Osteocyte (in vitro differentiated cells): ENCODE results near the gene PRR33. TPM values are rescaled to one million over a fixed set of nuclear protein-coding genes. Genes with fewer than 3 reads are reported as not detected.

Experiments
- DNase-seq: peaks from one replicate; pipeline ENCODE4 v3.0.0; 2021; ENCODE audit warnings: mixed read lengths; ENCODE audit not compliant: unreplicated experiment; ENCODE audit errors: extremely low spot score
- H3K27ac Mint-ChIP-seq: one replicate; pipeline ENCODE4 v1.8.0; 2021; ENCODE audit warnings: mild to moderate bottlenecking, mixed read lengths; ENCODE audit not compliant: unreplicated experiment
- H3K27me3 Mint-ChIP-seq: one replicate; pipeline ENCODE4 v1.8.0; 2021; ENCODE audit warnings: mixed read lengths; ENCODE audit not compliant: unreplicated experiment
- H3K36me3 Mint-ChIP-seq: one replicate; pipeline ENCODE4 v1.8.0; 2021; ENCODE audit warnings: mixed read lengths; ENCODE audit not compliant: unreplicated experiment
- H3K4me1 Mint-ChIP-seq: one replicate; pipeline ENCODE4 v1.8.0; 2021; ENCODE audit warnings: mixed read lengths; ENCODE audit not compliant: unreplicated experiment
- H3K4me3 Mint-ChIP-seq: one replicate; pipeline ENCODE4 v1.8.0; 2021; ENCODE audit warnings: mild to moderate bottlenecking, moderate library complexity, mixed read lengths; ENCODE audit not compliant: unreplicated experiment
- H3K9me3 Mint-ChIP-seq: one replicate; pipeline ENCODE4 v1.8.0; 2021; ENCODE audit warnings: mixed read lengths; ENCODE audit not compliant: unreplicated experiment
- total RNA-seq: library from RNA; stranded (reverse); gene quantifications from 2 replicates; pipeline ENCODE4 v1.2.1, GENCODE V29; 2021
- TF ChIP-seq, protein P1 (sequence below): fragments of 200-600 bp; sonication (generic); IDR thresholded peaks from 2 replicates; pipeline ENCODE4 v1.5.0; 2021; ENCODE audit warnings: antibody characterized with exemption, mild to moderate bottlenecking, moderate library complexity

Gene PRR33
- total RNA-seq, 1 donor from 2014 or later = not detected

- no peaks in the 10 kb centered on the region for H3K27me3 Mint-ChIP-seq
- no peak overlapping the region for H3K27ac Mint-ChIP-seq
- H3K36me3 Mint-ChIP-seq = no peaks in the 10 kb centered on the region
- H3K4me3 Mint-ChIP-seq = no peak overlapping the region
- no peaks in the 10 kb centered on the region for H3K4me1 Mint-ChIP-seq
- no peak for DNase-seq
- no peaks in the 10 kb centered on the region for H3K9me3 Mint-ChIP-seq
- TF ChIP-seq, protein P1, sequence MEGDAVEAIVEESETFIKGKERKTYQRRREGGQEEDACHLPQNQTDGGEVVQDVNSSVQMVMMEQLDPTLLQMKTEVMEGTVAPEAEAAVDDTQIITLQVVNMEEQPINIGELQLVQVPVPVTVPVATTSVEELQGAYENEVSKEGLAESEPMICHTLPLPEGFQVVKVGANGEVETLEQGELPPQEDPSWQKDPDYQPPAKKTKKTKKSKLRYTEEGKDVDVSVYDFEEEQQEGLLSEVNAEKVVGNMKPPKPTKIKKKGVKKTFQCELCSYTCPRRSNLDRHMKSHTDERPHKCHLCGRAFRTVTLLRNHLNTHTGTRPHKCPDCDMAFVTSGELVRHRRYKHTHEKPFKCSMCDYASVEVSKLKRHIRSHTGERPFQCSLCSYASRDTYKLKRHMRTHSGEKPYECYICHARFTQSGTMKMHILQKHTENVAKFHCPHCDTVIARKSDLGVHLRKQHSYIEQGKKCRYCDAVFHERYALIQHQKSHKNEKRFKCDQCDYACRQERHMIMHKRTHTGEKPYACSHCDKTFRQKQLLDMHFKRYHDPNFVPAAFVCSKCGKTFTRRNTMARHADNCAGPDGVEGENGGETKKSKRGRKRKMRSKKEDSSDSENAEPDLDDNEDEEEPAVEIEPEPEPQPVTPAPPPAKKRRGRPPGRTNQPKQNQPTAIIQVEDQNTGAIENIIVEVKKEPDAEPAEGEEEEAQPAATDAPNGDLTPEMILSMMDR = no peak
These were observed 37.4 kb downstream of the PRR33 start for GRCh38 chr11:1854132-1854948.

GRCh38 chr11:1853376-1854131, 38.1 kb downstream of the PRR33 start:
- no peak for DNase-seq
- Mint-ChIP-seq H3K36me3 (no peaks in the 10 kb centered on the region), H3K4me3 (no peak overlapping the region), H3K27ac (no peak overlapping the region), H3K4me1 (peaks cover 5% of the 10 kb centered on the region), H3K9me3 (no peaks in the 10 kb centered on the region), H3K27me3 (no peaks in the 10 kb centered on the region)
- TF ChIP-seq, protein P1 = no peak

GRCh38 chr11:1852877-1853276, 38.8 kb downstream of the PRR33 start, which contains the start of gene LSP1:
Gene LSP1, plus strand, starts transcription at chr11:1853084. Its CDS starts 61 bp downstream, at chr11:1853145.
- no peak for DNase-seq
- Mint-ChIP-seq H3K4me3 (no peak within 1 kb of the TSS), H3K36me3 (no peaks in the 10 kb centered on the region), H3K27ac (no peak within 1 kb of the TSS), H3K4me1 (peaks cover 12% of the 10 kb centered on the region), H3K9me3 (no peaks in the 10 kb centered on the region), H3K27me3 (no peaks in the 10 kb centered on the region)
- TF ChIP-seq, protein P1 = no peak

GRCh38 chr11:1852271-1852876, 39.3 kb downstream of the PRR33 start:
- DNase-seq = no peak
- H3K4me3 Mint-ChIP-seq = no peak overlapping the region
- H3K9me3 Mint-ChIP-seq = no peaks in the 10 kb centered on the region
- H3K4me1 Mint-ChIP-seq = peaks cover 17% of the 10 kb centered on the region
- TF ChIP-seq, protein P1 = no peak
- H3K27ac Mint-ChIP-seq = no peak overlapping the region
- H3K27me3 Mint-ChIP-seq = no peaks in the 10 kb centered on the region
- H3K36me3 Mint-ChIP-seq = no peaks in the 10 kb centered on the region
